ENCODE results near the gene OR2J2. TPM values are rescaled to one million over a fixed set of nuclear protein-coding genes. Genes with fewer than 3 reads are reported as not detected.
"Not testable (repeated sequence)": the region's sequence is repeated elsewhere in the genome, so short reads cannot be mapped to it uniquely, and the experiment has no call there.

Gene OR2J2
- not detected for total RNA-seq
- not detected for polyA plus RNA-seq
- long read RNA-seq, donor 1 = 0 reads
- long read RNA-seq, donor 2 = 0 reads
- long read RNA-seq, donor 3 = 0 reads
- long read RNA-seq, donor 4 = 0 reads

- WGBS = 66% methylated on average over 2 of the region's 2 CpGs
- DNase-seq; H3K27me3 ChIP-seq (ENCODE audit: control insufficient read depth, insufficient read depth); ATAC-seq; H3K27ac ChIP-seq (ENCODE audit: low read length); intact Hi-C loops (cut with DNase I); H3K9me3 ChIP-seq (ENCODE audit: control insufficient read depth, low read length); H3K4me1 ChIP-seq (ENCODE audit: control insufficient read depth, insufficient read depth, low read length); H3K4me3 ChIP-seq (ENCODE audit: low read length): not testable (repeated sequence)
These were observed at the start of gene OR2J2 for GRCh38 chr6:29170607-29171006. TSS of gene OR2J2 (plus strand) at chr6:29170907. CDS start at chr6:29173636, 2,729 bp downstream.

GRCh38 chr6:29129326-29130012 lies 41.2 kb upstream of the OR2J2 start:
- WGBS = 76% methylated on average over 15 of the region's 15 CpGs
- H3K4me1 ChIP-seq (ENCODE audit: control insufficient read depth, insufficient read depth, low read length) = no peaks in the 10 kb centered on the region
- no peaks in the 10 kb centered on the region for H3K27me3 ChIP-seq (ENCODE audit: control insufficient read depth, insufficient read depth)
- ATAC-seq = no peak
- intact Hi-C loops (cut with DNase I) = no loop called here
- H3K9me3 ChIP-seq (ENCODE audit: control insufficient read depth, low read length) = no peaks in the 10 kb centered on the region
- DNase-seq = peak in 1 of 3 donors; percentile 24
- H3K27ac ChIP-seq (ENCODE audit: low read length) = no peak overlapping the region
- H3K4me3 ChIP-seq (ENCODE audit: low read length) = no peak overlapping the region

GRCh38 chr6:29130644-29131043 lies 40.1 kb upstream of the OR2J2 start:
- Histone ChIP-seq H3K9me3 (ENCODE audit: control insufficient read depth, low read length) (no peaks in the 10 kb centered on the region), H3K27ac (ENCODE audit: low read length) (no peak overlapping the region), H3K4me1 (ENCODE audit: control insufficient read depth, insufficient read depth, low read length) (no peaks in the 10 kb centered on the region), H3K27me3 (ENCODE audit: control insufficient read depth, insufficient read depth) (no peaks in the 10 kb centered on the region), H3K4me3 (ENCODE audit: low read length) (no peak overlapping the region)
- DNase-seq (peak in 1 of 3 donors; percentile 20), ATAC-seq (no peak)
- intact Hi-C loops (cut with DNase I) = no loop called here
- 83% methylated on average over 4 of the region's 4 CpGs for WGBS

- H3K4me1 ChIP-seq (ENCODE audit: control insufficient read depth, insufficient read depth, low read length) = no peaks in the 10 kb centered on the region
- no peak overlapping the region for H3K27ac ChIP-seq (ENCODE audit: low read length)
- no peaks in the 10 kb centered on the region for H3K27me3 ChIP-seq (ENCODE audit: control insufficient read depth, insufficient read depth)
- DNase-seq (no peak), ATAC-seq (no peak)
- 52% methylated on average over 2 of the region's 2 CpGs for WGBS
- no peaks in the 10 kb centered on the region for H3K9me3 ChIP-seq (ENCODE audit: control insufficient read depth, low read length)
- no peak overlapping the region for H3K4me3 ChIP-seq (ENCODE audit: low read length)
- intact Hi-C loops (cut with DNase I) = no loop called here
These were observed 39.0 kb upstream of the OR2J2 start for GRCh38 chr6:29131691-29132090.

GRCh38 chr6:29137724-29138123 lies 33.0 kb upstream of the OR2J2 start:
- DNase-seq = no peak
- Histone ChIP-seq H3K9me3 (ENCODE audit: control insufficient read depth, low read length) (no peaks in the 10 kb centered on the region), H3K27me3 (ENCODE audit: control insufficient read depth, insufficient read depth) (no peaks in the 10 kb centered on the region), H3K27ac (ENCODE audit: low read length) (no peak overlapping the region), H3K4me3 (ENCODE audit: low read length) (no peak overlapping the region), H3K4me1 (ENCODE audit: control insufficient read depth, insufficient read depth, low read length) (no peaks in the 10 kb centered on the region)
- 82% methylated on average over 4 of the region's 4 CpGs for WGBS
- ATAC-seq = no peak
- intact Hi-C loops (cut with DNase I) = no loop called here

- 92% methylated on average over 1 of the region's 1 CpG for WGBS
- Histone ChIP-seq H3K4me1 (ENCODE audit: control insufficient read depth, insufficient read depth, low read length) (no peaks in the 10 kb centered on the region), H3K4me3 (ENCODE audit: low read length) (no peak overlapping the region), H3K9me3 (ENCODE audit: control insufficient read depth, low read length) (no peaks in the 10 kb centered on the region), H3K27ac (ENCODE audit: low read length) (no peak overlapping the region), H3K27me3 (ENCODE audit: control insufficient read depth, insufficient read depth) (no peaks in the 10 kb centered on the region)
- DNase-seq (no peak), ATAC-seq (no peak)
- intact Hi-C loops (cut with DNase I) = no loop called here
These were observed 29.1 kb upstream of the OR2J2 start for GRCh38 chr6:29141606-29142005.

GRCh38 chr6:29142309-29142708 lies 28.4 kb upstream of the OR2J2 start:
- intact Hi-C loops (cut with DNase I) = no loop called here
- Histone ChIP-seq H3K4me3 (ENCODE audit: low read length) (no peak overlapping the region), H3K27me3 (ENCODE audit: control insufficient read depth, insufficient read depth) (no peaks in the 10 kb centered on the region), H3K27ac (ENCODE audit: low read length) (no peak overlapping the region), H3K4me1 (ENCODE audit: control insufficient read depth, insufficient read depth, low read length) (no peaks in the 10 kb centered on the region), H3K9me3 (ENCODE audit: control insufficient read depth, low read length) (no peaks in the 10 kb centered on the region)
- no peak for ATAC-seq
- DNase-seq = no peak

GRCh38 chr6:29146179-29146578 lies 24.5 kb upstream of the OR2J2 start:
- intact Hi-C loops (cut with DNase I) = no loop called here
- DNase-seq (no peak), ATAC-seq (no peak)
- Histone ChIP-seq H3K27ac (ENCODE audit: low read length) (no peak overlapping the region), H3K27me3 (ENCODE audit: control insufficient read depth, insufficient read depth) (no peaks in the 10 kb centered on the region), H3K9me3 (ENCODE audit: control insufficient read depth, low read length) (no peaks in the 10 kb centered on the region), H3K4me3 (ENCODE audit: low read length) (no peak overlapping the region), H3K4me1 (ENCODE audit: control insufficient read depth, insufficient read depth, low read length) (no peaks in the 10 kb centered on the region)
- whole genome bisulfite sequencing = 52% methylated on average over 2 of the region's 2 CpGs

GRCh38 chr6:29147074-29147473 lies 23.6 kb upstream of the OR2J2 start:
- Histone ChIP-seq H3K27me3 (ENCODE audit: control insufficient read depth, insufficient read depth) (no peaks in the 10 kb centered on the region), H3K9me3 (ENCODE audit: control insufficient read depth, low read length) (no peaks in the 10 kb centered on the region), H3K27ac (ENCODE audit: low read length) (no peak overlapping the region), H3K4me3 (ENCODE audit: low read length) (no peak overlapping the region), H3K4me1 (ENCODE audit: control insufficient read depth, insufficient read depth, low read length) (no peaks in the 10 kb centered on the region)
- WGBS = 88% methylated on average over 3 of the region's 3 CpGs
- ATAC-seq = no peak
- intact Hi-C loops (cut with DNase I) = no loop called here
- DNase-seq = no peak

- intact Hi-C loops (cut with DNase I); H3K4me3 ChIP-seq (ENCODE audit: low read length); H3K4me1 ChIP-seq (ENCODE audit: control insufficient read depth, insufficient read depth, low read length); DNase-seq; H3K9me3 ChIP-seq (ENCODE audit: control insufficient read depth, low read length); ATAC-seq; H3K27ac ChIP-seq (ENCODE audit: low read length); H3K27me3 ChIP-seq (ENCODE audit: control insufficient read depth, insufficient read depth): not testable (repeated sequence)
- 71% methylated on average over 3 of the region's 3 CpGs for WGBS
These were observed 21.3 kb upstream of the OR2J2 start for GRCh38 chr6:29149444-29149843.

GRCh38 chr6:29153083-29153482 lies 17.6 kb upstream of the OR2J2 start:
- ATAC-seq = no peak
- Histone ChIP-seq H3K9me3 (ENCODE audit: control insufficient read depth, low read length) (no peaks in the 10 kb centered on the region), H3K4me1 (ENCODE audit: control insufficient read depth, insufficient read depth, low read length) (no peaks in the 10 kb centered on the region), H3K4me3 (ENCODE audit: low read length) (no peak overlapping the region), H3K27me3 (ENCODE audit: control insufficient read depth, insufficient read depth) (no peaks in the 10 kb centered on the region), H3K27ac (ENCODE audit: low read length) (no peak overlapping the region)
- 48% methylated on average over 1 of the region's 1 CpG for WGBS
- no peak for DNase-seq
- intact Hi-C loops (cut with DNase I) = no loop called here

- H3K4me3 ChIP-seq (ENCODE audit: low read length); ATAC-seq; H3K9me3 ChIP-seq (ENCODE audit: control insufficient read depth, low read length); intact Hi-C loops (cut with DNase I); H3K27ac ChIP-seq (ENCODE audit: low read length); DNase-seq; H3K4me1 ChIP-seq (ENCODE audit: control insufficient read depth, insufficient read depth, low read length); H3K27me3 ChIP-seq (ENCODE audit: control insufficient read depth, insufficient read depth): not testable (repeated sequence)
- WGBS = 30% methylated on average over 1 of the region's 1 CpG
These were observed 15.5 kb upstream of the OR2J2 start for GRCh38 chr6:29155182-29155581.
